ENCODE data around the gene COPG1.

DNA sequence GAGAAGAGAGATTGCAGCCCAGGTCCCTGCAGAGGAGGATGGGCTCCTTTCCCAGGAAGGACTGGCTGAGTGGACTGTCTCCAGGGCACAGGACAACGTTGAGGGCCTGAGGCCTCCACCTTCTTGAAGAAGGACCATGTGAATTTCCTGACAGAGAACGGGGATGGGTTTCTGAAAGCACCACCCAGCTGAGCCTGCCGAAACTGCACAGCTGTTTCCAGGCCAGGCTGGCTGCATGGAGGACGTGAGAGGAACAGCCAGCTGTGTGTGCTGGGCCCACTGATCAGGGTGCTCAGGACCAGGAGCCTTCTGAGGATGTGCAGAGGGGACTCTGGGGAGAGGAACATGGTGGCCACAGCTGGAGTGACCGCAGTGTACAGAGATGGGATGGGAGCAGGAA is 68.4 kb downstream of the COPG1 start:
- TF ChIP-seq ZNF274 (IDR thresholded peaks at IDR 0.05; ENCODE audit: low read depth, low read length) (no peak), SUZ12 (IDR thresholded peaks at IDR 0.05; ENCODE audit: extremely low read depth, insufficient read depth, insufficient read length) (no peak)
